Measurements from ENCODE around the gene RABAC1. TPM values are rescaled to one million over a fixed set of nuclear protein-coding genes. Genes with fewer than 3 reads are reported as not detected.

RABAC1 gene
- total RNA-seq, 1 donor from 2014 or later, result 257 TPM

GRCh38 chr19:41911889-41912731 lies 47.0 kb downstream of the RABAC1 start:
- TF ChIP-seq EZH2 (IDR thresholded peaks at IDR 0.05; ENCODE audit: insufficient read depth, low read length), result peak; percentile 99
- TF ChIP-seq, protein P1, sequence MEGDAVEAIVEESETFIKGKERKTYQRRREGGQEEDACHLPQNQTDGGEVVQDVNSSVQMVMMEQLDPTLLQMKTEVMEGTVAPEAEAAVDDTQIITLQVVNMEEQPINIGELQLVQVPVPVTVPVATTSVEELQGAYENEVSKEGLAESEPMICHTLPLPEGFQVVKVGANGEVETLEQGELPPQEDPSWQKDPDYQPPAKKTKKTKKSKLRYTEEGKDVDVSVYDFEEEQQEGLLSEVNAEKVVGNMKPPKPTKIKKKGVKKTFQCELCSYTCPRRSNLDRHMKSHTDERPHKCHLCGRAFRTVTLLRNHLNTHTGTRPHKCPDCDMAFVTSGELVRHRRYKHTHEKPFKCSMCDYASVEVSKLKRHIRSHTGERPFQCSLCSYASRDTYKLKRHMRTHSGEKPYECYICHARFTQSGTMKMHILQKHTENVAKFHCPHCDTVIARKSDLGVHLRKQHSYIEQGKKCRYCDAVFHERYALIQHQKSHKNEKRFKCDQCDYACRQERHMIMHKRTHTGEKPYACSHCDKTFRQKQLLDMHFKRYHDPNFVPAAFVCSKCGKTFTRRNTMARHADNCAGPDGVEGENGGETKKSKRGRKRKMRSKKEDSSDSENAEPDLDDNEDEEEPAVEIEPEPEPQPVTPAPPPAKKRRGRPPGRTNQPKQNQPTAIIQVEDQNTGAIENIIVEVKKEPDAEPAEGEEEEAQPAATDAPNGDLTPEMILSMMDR (IDR thresholded peaks at IDR 0.05; ENCODE audit: insufficient read depth, low read depth, low read length), result no peak
- Mint-ChIP-seq H3K27me3 (ENCODE audit: low read depth, unreplicated experiment) (peaks cover 30% of the 10 kb centered on the region), H3K4me3 (ENCODE audit: unreplicated experiment) (no peak overlapping the region), H3K9me3 (ENCODE audit: unreplicated experiment) (peaks cover 2% of the 10 kb centered on the region), H3K4me1 (ENCODE audit: low read depth, unreplicated experiment) (no peaks in the 10 kb centered on the region), H3K27ac (ENCODE audit: unreplicated experiment) (peak overlapping the region; percentile 59), H3K36me3 (ENCODE audit: low read depth, unreplicated experiment) (peaks cover 2% of the 10 kb centered on the region)
- no peak overlapping the region for H3K9ac ChIP-seq (ENCODE audit: low read length)
- no peak overlapping the region for H3K4me2 ChIP-seq (ENCODE audit: low read length)
- H3K27ac ChIP-seq (ENCODE audit: low read depth, low read length), result no peak overlapping the region
- no peaks in the 10 kb centered on the region for H3K79me2 ChIP-seq (ENCODE audit: insufficient read depth, low read length)
- H3K4me3 ChIP-seq (ENCODE audit: insufficient read depth, low read depth, low read length), result no peak overlapping the region
- peaks cover 51% of the 10 kb centered on the region for H3K27me3 ChIP-seq (ENCODE audit: insufficient read depth, low read length)
- H3K36me3 ChIP-seq (ENCODE audit: insufficient read depth, low read length), result no peaks in the 10 kb centered on the region
- FAIRE-seq, result no peak
- DNase-seq (ENCODE audit: low read depth), result no peak
- peaks cover 39% of the 10 kb centered on the region for H4K20me1 ChIP-seq (ENCODE audit: insufficient read depth, low read length)
- H3K4me1 ChIP-seq (ENCODE audit: insufficient read depth, low read length), result no peaks in the 10 kb centered on the region
- peaks cover 3% of the 10 kb centered on the region for H3K9me3 ChIP-seq (ENCODE audit: insufficient read depth, low read depth, low read length)
- no peak overlapping the region for H2AFZ ChIP-seq (ENCODE audit: low read depth, low read length)

- Histone ChIP-seq H3K27ac (ENCODE audit: low read depth, low read length) (no peak overlapping the region), H3K27me3 (ENCODE audit: insufficient read depth, low read length) (peaks cover 43% of the 10 kb centered on the region), H4K20me1 (ENCODE audit: insufficient read depth, low read length) (peaks cover 42% of the 10 kb centered on the region), H3K9me3 (ENCODE audit: insufficient read depth, low read depth, low read length) (peaks cover 3% of the 10 kb centered on the region), H2AFZ (ENCODE audit: low read depth, low read length) (no peak overlapping the region), H3K9ac (ENCODE audit: low read length) (no peak overlapping the region), H3K4me1 (ENCODE audit: insufficient read depth, low read length) (no peaks in the 10 kb centered on the region), H3K79me2 (ENCODE audit: insufficient read depth, low read length) (no peaks in the 10 kb centered on the region), H3K36me3 (ENCODE audit: insufficient read depth, low read length) (no peaks in the 10 kb centered on the region), H3K4me2 (ENCODE audit: low read length) (no peak overlapping the region), H3K4me3 (ENCODE audit: insufficient read depth, low read depth, low read length) (no peak overlapping the region)
- no peak for FAIRE-seq
- no peak for TF ChIP-seq EZH2 (IDR thresholded peaks at IDR 0.05; ENCODE audit: insufficient read depth, low read length)
- TF ChIP-seq, protein P1 (IDR thresholded peaks at IDR 0.05; ENCODE audit: insufficient read depth, low read depth, low read length), result no peak
- peak overlapping the region; percentile 59 for H3K27ac Mint-ChIP-seq (ENCODE audit: unreplicated experiment)
- peaks cover 2% of the 10 kb centered on the region for H3K9me3 Mint-ChIP-seq (ENCODE audit: unreplicated experiment)
- no peaks in the 10 kb centered on the region for H3K4me1 Mint-ChIP-seq (ENCODE audit: low read depth, unreplicated experiment)
- DNase-seq (ENCODE audit: low read depth), result no peak
- H3K27me3 Mint-ChIP-seq (ENCODE audit: low read depth, unreplicated experiment), result peaks cover 30% of the 10 kb centered on the region
- H3K36me3 Mint-ChIP-seq (ENCODE audit: low read depth, unreplicated experiment), result peaks cover 5% of the 10 kb centered on the region
- H3K4me3 Mint-ChIP-seq (ENCODE audit: unreplicated experiment), result no peak overlapping the region
Observed at GRCh38 chr19:41910992-41911888, 47.9 kb downstream of the RABAC1 start.
